GM13977 (cell line): ENCODE data around the gene ZMIZ1.

Experiments
- DNase-seq: peaks from one replicate; pipeline ENCODE4 v3.0.0; 2012; ENCODE audit warnings: low spot score
- in situ Hi-C: fragments of 300-500 bp; cut with MboI; formaldehyde crosslinking; loops from one replicate; pipeline ENCODE4 v1.12.0; 2022; ENCODE audit warnings: low sequenced_read_pairs, low pct_unique_long_range_greater_than_20kb, mixed read lengths, inconsistent platforms; ENCODE audit not compliant: unreplicated experiment
- TF ChIP-seq, protein P1 (sequence below): IDR thresholded peaks from 2 replicates; pipeline ENCODE4 v1.5.1; 2012; ENCODE audit warnings: mild to moderate bottlenecking, control low read depth; ENCODE audit not compliant: insufficient read depth; ENCODE audit errors: extremely low read depth, missing control alignments

ZMIZ1 gene

DNA sequence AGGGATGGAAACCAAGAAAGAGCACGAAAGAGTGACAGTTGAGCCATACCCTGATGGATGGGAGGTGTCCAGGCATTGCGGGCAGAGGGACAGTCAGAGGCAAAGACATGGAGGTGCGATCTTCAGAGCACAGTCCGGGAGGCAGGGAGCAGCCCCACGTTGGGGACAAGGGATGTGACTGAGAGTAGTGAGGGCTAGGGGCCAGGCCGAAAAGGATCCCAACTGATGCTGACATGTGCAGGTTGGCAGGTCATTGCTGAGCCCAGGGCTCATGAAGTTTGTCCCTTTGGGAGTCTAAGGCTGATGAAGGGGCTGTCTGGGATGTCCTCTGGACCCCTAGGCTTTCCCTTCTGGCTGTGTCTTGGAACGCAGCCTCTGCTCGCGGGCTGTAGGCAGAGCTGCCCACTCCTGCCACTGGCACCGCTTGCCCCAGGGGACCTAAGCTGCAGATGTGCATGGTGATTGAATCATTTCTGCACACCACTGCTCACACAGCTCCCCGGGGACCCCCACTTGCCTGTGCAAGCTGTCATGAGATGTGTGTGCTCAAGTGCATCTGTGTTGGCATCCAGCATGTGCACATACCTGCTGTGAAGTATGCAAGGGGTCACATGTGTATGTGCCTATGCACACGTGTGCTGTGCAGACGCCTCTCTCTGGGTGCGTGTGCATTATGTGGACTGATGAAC is 125.1 kb downstream of the ZMIZ1 start:
- TF ChIP-seq, protein P1, sequence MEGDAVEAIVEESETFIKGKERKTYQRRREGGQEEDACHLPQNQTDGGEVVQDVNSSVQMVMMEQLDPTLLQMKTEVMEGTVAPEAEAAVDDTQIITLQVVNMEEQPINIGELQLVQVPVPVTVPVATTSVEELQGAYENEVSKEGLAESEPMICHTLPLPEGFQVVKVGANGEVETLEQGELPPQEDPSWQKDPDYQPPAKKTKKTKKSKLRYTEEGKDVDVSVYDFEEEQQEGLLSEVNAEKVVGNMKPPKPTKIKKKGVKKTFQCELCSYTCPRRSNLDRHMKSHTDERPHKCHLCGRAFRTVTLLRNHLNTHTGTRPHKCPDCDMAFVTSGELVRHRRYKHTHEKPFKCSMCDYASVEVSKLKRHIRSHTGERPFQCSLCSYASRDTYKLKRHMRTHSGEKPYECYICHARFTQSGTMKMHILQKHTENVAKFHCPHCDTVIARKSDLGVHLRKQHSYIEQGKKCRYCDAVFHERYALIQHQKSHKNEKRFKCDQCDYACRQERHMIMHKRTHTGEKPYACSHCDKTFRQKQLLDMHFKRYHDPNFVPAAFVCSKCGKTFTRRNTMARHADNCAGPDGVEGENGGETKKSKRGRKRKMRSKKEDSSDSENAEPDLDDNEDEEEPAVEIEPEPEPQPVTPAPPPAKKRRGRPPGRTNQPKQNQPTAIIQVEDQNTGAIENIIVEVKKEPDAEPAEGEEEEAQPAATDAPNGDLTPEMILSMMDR = no peak
- no peak for DNase-seq
- in situ Hi-C loops = loop anchor here (25.0 kb wide), 1 partner anchor 1157 kb away; the partner anchor contains the start of genes POLR3A and RPS24

- peak; percentile 86 for DNase-seq
Observed at GRCh38 chr10:79195091-79195923, 126.5 kb downstream of the ZMIZ1 start.

DNA sequence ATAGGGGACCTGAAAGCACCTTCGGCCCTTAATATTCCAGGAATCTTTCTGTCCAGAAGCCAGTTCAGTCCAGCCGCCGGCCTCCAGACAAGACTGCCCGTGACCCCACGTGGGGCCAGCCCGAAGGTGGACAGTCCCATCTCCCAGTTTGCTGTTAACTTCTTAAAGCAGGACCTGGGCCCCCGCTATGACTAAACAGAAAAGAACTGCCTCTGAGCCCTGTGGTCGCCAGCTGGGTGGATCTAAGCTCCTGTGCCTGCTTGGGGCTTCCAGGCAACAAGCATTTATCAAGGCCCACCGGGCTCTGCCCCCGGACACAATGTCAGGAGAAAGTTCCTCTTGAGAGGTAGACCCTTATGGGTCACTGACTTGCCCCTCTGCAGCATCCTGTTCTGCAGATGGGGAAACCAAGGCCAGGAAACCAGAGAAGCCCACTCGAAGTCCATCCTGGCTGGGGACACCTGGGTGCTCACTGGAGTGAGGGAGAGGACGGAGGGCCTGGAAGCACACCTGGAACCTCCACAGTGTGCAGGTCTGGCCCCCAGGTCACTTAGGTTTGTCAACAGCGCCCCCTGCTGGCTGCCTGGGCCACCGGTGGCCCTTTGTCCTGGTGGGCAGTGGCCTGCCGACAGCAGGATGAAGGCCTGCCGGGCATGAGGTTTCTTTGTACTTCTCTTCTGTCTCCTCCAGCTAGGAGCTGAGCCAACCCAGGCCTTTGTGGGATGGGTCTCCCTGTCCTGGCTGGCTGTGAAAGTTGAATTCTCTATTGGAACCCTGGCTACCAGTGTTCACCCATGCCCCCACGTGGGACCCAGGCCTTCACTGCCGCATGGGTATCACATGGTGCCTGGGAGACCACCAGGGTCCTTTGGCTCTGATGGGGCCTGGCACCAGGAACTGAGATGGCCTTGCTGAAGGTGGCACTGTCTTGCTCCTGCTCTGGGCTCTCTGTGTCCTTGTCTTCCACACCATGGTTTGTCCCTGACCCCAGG is 128.0 kb downstream of the ZMIZ1 start:
- TF ChIP-seq, protein P1 = peak; percentile 96
- DNase-seq = peak; percentile 83
- in situ Hi-C loops = loop anchor here (25.0 kb wide), 1 partner anchor 1159 kb away; the partner anchor contains the start of genes POLR3A and RPS24

More at GRCh38 chr10:79195091-79195923, 126.5 kb downstream of the ZMIZ1 start:
- in situ Hi-C loops = loop anchor here (25.0 kb wide), 1 partner anchor 1158 kb away; the partner anchor contains the start of genes POLR3A and RPS24
- TF ChIP-seq, protein P1 = peak; percentile 99

GRCh38 chr10:79197558-79197957 is 128.8 kb downstream of the ZMIZ1 start:
- TF ChIP-seq, protein P1 = no peak
- in situ Hi-C loops = loop anchor here (25.0 kb wide), 1 partner anchor 1160 kb away; the partner anchor contains the start of genes POLR3A and RPS24
- no peak for DNase-seq

- DNase-seq = no peak
- TF ChIP-seq, protein P1 = no peak
- in situ Hi-C loops = no loop called here
Observed at GRCh38 chr10:79200346-79200745, 131.6 kb downstream of the ZMIZ1 start.
